Panc1 (cell line): ENCODE data around the gene UBA52. TPM values are rescaled to one million over a fixed set of nuclear protein-coding genes. Genes with fewer than 3 reads are reported as not detected.

Experiments used
- ATAC-seq: fragments of 200-7000 bp; cut with Tn5 transposase; 2 replicates; pipeline ENCODE4 v1.9.1; 2020; ENCODE audit warnings: mild to moderate bottlenecking, moderate library complexity
- BruUV-seq: library from RNA; stranded (reverse); fragments of 400-500 nt; replicated peaks from 2 replicates; lab custom pipeline; 2021; lab: Mats Ljungman, UMichigan
- CTCF ChIA-PET: fragments of 300-600 bp; sonication (Branson Sonifier 250); formaldehyde crosslinking; loops from one replicate; lab custom pipeline; 2022; ENCODE audit warnings: antibody characterized with exemption; lab: Charles Lee
- POLR2A ChIA-PET: fragments of 300-600 bp; sonication (Branson Sonifier 250); formaldehyde crosslinking; loops from one replicate; lab custom pipeline; 2022; ENCODE audit warnings: antibody characterized with exemption; lab: Charles Lee
- DNase-seq: peaks from one replicate; pipeline ENCODE4 v3.0.0-alpha.2; 2010; ENCODE audit warnings: low read depth, low spot score
- H3K27ac ChIP-seq: 2 replicates; pipeline ENCODE4 v1.5.1; 2011; ENCODE audit warnings: mild to moderate bottlenecking, low read length, inconsistent platforms
- H3K27me3 ChIP-seq: fragments of 200-500 bp; sonication (Bioruptor generic); 2 replicates; pipeline ENCODE4 v1.6.0; 2014; ENCODE audit warnings: low read length, inconsistent platforms; ENCODE audit not compliant: control insufficient read depth, insufficient read depth
- H3K36me3 ChIP-seq: fragments of 200-500 bp; sonication (Bioruptor generic); 2 replicates; pipeline ENCODE4 v1.5.1; 2014; ENCODE audit warnings: inconsistent platforms, mild to moderate bottlenecking, low read length, moderate library complexity; ENCODE audit not compliant: control insufficient read depth, insufficient read depth
- H3K4me1 ChIP-seq: 2 replicates; pipeline ENCODE4 v1.5.1; 2011; ENCODE audit warnings: inconsistent platforms, mild to moderate bottlenecking, low read length, moderate library complexity; ENCODE audit not compliant: control insufficient read depth, insufficient read depth
- H3K4me3 ChIP-seq, 2 experiments: 2 replicates each; pipeline ENCODE4 v1.5.1; 2011 to 2012; ENCODE audit warnings: low read depth in 2 of 2, low read length in 2 of 2, mild to moderate bottlenecking in 2 of 2, inconsistent platforms in 1 of 2, moderate library complexity in 1 of 2
- H3K9me3 ChIP-seq: fragments of 200-500 bp; sonication (Bioruptor generic); 2 replicates; pipeline ENCODE4 v1.5.1; 2014; ENCODE audit warnings: low read depth, mild to moderate bottlenecking, inconsistent platforms, low read length, moderate library complexity; ENCODE audit not compliant: control insufficient read depth, insufficient read depth
- CTCF ChIP-seq: fragments of 450-650 bp; IDR thresholded peaks from 2 replicates; pipeline ENCODE4 v1.5.1; 2017; ENCODE audit warnings: mild to moderate bottlenecking
- POLR2AphosphoS5 ChIP-seq: IDR thresholded peaks from 2 replicates; pipeline ENCODE4 v1.6.1; 2012; ENCODE audit warnings: mild to moderate bottlenecking, low read depth, low read length, moderate library complexity
- REST ChIP-seq, 2 experiments: IDR thresholded peaks; 2 replicates each; pipeline ENCODE4 v1.6.1; 2011 to 2012; ENCODE audit warnings: low read depth in 2 of 2, control low read depth in 1 of 2, low read length in 1 of 2, mild to moderate bottlenecking in 1 of 2, moderate library complexity in 1 of 2; ENCODE audit not compliant: insufficient read depth in 1 of 2
- SIN3A ChIP-seq: IDR thresholded peaks from 2 replicates; pipeline ENCODE4 v1.6.1; 2012; ENCODE audit warnings: low read depth, mild to moderate bottlenecking, low read length, moderate library complexity, borderline replicate concordance; ENCODE audit not compliant: insufficient read depth
- TCF7L2 ChIP-seq: IDR thresholded peaks from 2 replicates; pipeline ENCODE4 v1.6.1; 2011; ENCODE audit warnings: mild to moderate bottlenecking, low read depth, low read length, inconsistent platforms
- in situ Hi-C: cut with HindIII; loops from 2 replicates; pipeline ENCODE4 v1.10.0; 2016; ENCODE audit warnings: low sequenced_read_pairs, low pct_unique_long_range_greater_than_20kb
- intact Hi-C: fragments of 100-400 bp; cut with micrococcal nuclease; formaldehyde crosslinking; loops from one replicate; pipeline ENCODE4 v1.10.0; 2022; ENCODE audit not compliant: unreplicated experiment
- total RNA-seq: library from RNA; stranded (reverse); gene quantifications from one replicate; pipeline ENCODE4 v1.2.1, GENCODE V29; 2021; ENCODE audit not compliant: unreplicated experiment

UBA52 gene
- total RNA-seq, 1 experiment from 2014 or later = 907 TPM

DNA sequence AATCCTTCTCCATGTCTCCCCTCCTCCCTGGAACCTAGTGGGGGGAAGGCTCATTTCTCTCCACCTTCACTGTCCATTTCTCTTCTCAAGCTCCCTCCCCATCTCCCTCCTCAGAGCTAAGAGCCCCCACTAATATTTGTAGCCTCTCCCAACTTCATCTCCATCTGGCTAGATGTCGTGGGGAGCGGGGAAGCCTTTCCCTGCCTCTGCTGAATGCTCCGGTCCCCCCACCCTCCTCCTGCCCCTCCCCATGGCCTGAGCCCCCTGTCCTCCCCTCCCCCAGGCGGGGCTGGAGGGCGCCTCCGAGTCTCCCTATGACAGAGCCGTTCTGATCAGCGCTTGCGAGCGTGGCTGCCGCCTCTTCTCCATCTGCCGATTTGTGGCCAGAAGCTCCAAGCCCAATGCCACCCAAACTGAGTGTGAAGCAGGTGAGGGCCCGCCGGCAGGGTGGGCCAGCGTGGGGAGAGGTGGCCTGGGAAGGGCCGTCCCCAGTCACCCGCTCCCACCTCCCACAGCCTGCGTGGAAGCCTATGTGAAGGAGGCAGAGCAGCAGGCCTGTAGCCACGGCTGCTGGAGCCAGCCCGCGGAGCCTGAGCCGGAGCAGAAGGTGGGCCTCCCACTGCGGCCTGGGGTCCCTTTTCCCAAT is 42.1 kb downstream of the UBA52 start:
- H3K27ac ChIP-seq = no peak overlapping the region
- ChIA-PET CTCF (no interaction called here), POLR2A (no interaction called here)
- ATAC-seq (no peak), DNase-seq (no peak)
- H3K27me3 ChIP-seq = no peaks in the 10 kb centered on the region; the same call in 1 of the 2 replicates
- 0 out of 2 replicates have a peak, but pooled peaks cover 5% of the 10 kb centered on the region for H3K4me1 ChIP-seq
- TF ChIP-seq CTCF (no peak), POLR2AphosphoS5 (no peak), SIN3A (no peak)
- no peaks in the 10 kb centered on the region for H3K36me3 ChIP-seq
- intact Hi-C loops = no loop called here
- H3K9me3 ChIP-seq = no peaks in the 10 kb centered on the region
- no TSS peak for BruUV-seq
- in situ Hi-C loops = no loop called here
- H3K4me3 ChIP-seq = no peak overlapping the region

DNA sequence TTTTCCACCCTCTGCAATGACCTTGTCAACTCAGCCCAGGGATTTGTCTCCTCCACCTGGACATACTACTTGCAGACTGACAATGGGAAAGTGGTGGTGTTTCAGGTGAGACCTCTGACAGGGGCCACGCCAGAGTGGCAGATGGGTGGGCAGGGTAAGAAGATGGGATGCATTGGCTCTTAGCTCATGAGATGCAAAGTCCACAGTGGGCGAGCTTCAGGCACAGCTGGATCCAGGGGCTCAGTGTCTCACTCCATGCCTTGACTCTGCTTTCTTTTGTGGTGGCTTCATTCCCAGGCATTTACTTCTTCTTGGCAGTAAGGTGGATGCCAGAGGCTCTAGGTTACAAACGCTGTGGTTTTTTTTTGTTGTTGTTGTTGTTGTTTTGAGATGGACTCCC is 44.4 kb downstream of the UBA52 start:
- Histone ChIP-seq H3K4me3 (no peak overlapping the region), H3K4me1 (0 out of 2 replicates have a peak, but pooled peaks cover 5% of the 10 kb centered on the region), H3K27me3 (no peaks in the 10 kb centered on the region; the same call in 1 of the 2 replicates), H3K9me3 (no peaks in the 10 kb centered on the region), H3K36me3 (no peaks in the 10 kb centered on the region), H3K27ac (no peak overlapping the region)
- TF ChIP-seq TCF7L2 (no peak), POLR2AphosphoS5 (no peak), CTCF (no peak), REST (IDR thresholded peaks at IDR 0.05; ENCODE audit: insufficient read depth in 1 of 2, low read depth in 2 of 2, low read length in 1 of 2) (no peak), SIN3A (no peak)
- ATAC-seq (no peak), DNase-seq (no peak)
- ChIA-PET POLR2A (no interaction called here), CTCF (no interaction called here)
- intact Hi-C loops = no loop called here
- in situ Hi-C loops = no loop called here
- BruUV-seq = no TSS peak
